ENCODE results near the gene MAGEA12.
"Not testable (repeated sequence)": the region's sequence is repeated elsewhere in the genome, so short reads cannot be mapped to it uniquely, and the experiment has no call there.

MAGEA12 gene

DNA sequence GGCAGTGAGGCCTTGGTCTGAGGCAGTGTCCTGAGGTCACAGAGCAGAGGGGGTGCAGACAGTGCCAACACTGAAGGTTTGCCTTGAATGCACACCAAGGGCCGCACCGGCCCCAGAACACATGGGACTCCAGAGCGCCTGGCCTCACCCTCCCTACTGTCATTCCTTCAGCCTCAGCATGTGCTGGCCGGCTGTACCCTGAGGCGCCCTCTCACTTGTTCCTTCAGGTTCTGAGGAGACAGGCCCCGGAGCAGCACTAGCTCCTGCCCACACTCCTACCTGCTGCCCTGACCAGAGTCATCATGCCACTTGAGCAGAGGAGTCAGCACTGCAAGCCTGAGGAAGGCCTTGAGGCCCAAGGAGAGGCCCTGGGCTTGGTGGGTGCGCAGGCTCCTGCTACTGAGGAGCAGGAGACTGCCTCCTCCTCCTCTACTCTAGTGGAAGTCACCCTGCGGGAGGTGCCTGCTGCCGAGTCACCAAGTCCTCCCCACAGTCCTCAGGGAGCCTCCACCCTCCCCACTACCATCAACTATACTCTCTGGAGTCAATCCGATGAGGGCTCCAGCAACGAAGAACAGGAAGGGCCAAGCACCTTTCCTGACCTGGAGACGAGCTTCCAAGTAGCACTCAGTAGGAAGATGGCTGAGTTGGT is 2.4 kb downstream of the MAGEA12 start:
- Histone ChIP-seq H3K27me3 (replicated peaks; ENCODE audit: insufficient read depth, low read length) (no peaks in the 10 kb centered on the region), H3K27ac (ENCODE audit: low read length) (no peak overlapping the region), H3K4me2 (ENCODE audit: low read depth, low read length) (no peak overlapping the region), H3K9ac (ENCODE audit: low read length) (no peak overlapping the region), H2AFZ (ENCODE audit: low read length) (no peak overlapping the region), H3K9me2 (replicated peaks; ENCODE audit: insufficient read depth, low read length) (no peaks in the 10 kb centered on the region), H4K20me1 (ENCODE audit: insufficient read depth, low read length) (no peaks in the 10 kb centered on the region), H3K4me3 (ENCODE audit: low read length) (no peak overlapping the region), H3K9me3 (replicated peaks; ENCODE audit: insufficient read depth, low read length) (no peaks in the 10 kb centered on the region), H3K4me1 (ENCODE audit: low read length) (no peaks in the 10 kb centered on the region), H3F3A (ENCODE audit: insufficient read depth, low read length) (no peaks in the 10 kb centered on the region), H3K36me3 (replicated peaks; ENCODE audit: insufficient read depth, low read length) (no peaks in the 10 kb centered on the region), H3K79me2 (ENCODE audit: low read length) (no peaks in the 10 kb centered on the region)
- TF ChIP-seq, protein P1, sequence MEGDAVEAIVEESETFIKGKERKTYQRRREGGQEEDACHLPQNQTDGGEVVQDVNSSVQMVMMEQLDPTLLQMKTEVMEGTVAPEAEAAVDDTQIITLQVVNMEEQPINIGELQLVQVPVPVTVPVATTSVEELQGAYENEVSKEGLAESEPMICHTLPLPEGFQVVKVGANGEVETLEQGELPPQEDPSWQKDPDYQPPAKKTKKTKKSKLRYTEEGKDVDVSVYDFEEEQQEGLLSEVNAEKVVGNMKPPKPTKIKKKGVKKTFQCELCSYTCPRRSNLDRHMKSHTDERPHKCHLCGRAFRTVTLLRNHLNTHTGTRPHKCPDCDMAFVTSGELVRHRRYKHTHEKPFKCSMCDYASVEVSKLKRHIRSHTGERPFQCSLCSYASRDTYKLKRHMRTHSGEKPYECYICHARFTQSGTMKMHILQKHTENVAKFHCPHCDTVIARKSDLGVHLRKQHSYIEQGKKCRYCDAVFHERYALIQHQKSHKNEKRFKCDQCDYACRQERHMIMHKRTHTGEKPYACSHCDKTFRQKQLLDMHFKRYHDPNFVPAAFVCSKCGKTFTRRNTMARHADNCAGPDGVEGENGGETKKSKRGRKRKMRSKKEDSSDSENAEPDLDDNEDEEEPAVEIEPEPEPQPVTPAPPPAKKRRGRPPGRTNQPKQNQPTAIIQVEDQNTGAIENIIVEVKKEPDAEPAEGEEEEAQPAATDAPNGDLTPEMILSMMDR (IDR thresholded peaks at IDR 0.05; ENCODE audit: low read length), result no peak
- TF ChIP-seq EZH2phosphoT487 (IDR thresholded peaks at IDR 0.05; ENCODE audit: low read length) (no peak), EZH2 (optimal IDR thresholded peaks at IDR 0.05; ENCODE audit: low read depth, low read length) (no peak)
- peak; percentile 4 for DNase-seq

- H3F3A ChIP-seq (ENCODE audit: insufficient read depth, low read length); H3K27me3 ChIP-seq (replicated peaks; ENCODE audit: insufficient read depth, low read length); H3K4me1 ChIP-seq (ENCODE audit: low read length); H3K4me3 ChIP-seq (ENCODE audit: low read length); H3K27ac ChIP-seq (ENCODE audit: low read length); H3K9me2 ChIP-seq (replicated peaks; ENCODE audit: insufficient read depth, low read length); H3K9me3 ChIP-seq (replicated peaks; ENCODE audit: insufficient read depth, low read length); H3K9ac ChIP-seq (ENCODE audit: low read length); H3K36me3 ChIP-seq (replicated peaks; ENCODE audit: insufficient read depth, low read length); H4K20me1 ChIP-seq (ENCODE audit: insufficient read depth, low read length); H3K79me2 ChIP-seq (ENCODE audit: low read length); H2AFZ ChIP-seq (ENCODE audit: low read length); H3K4me2 ChIP-seq (ENCODE audit: low read depth, low read length); DNase-seq: not testable (repeated sequence)
These were observed 3.0 kb downstream of the MAGEA12 start for GRCh38 chrX:152736528-152736927.

DNA sequence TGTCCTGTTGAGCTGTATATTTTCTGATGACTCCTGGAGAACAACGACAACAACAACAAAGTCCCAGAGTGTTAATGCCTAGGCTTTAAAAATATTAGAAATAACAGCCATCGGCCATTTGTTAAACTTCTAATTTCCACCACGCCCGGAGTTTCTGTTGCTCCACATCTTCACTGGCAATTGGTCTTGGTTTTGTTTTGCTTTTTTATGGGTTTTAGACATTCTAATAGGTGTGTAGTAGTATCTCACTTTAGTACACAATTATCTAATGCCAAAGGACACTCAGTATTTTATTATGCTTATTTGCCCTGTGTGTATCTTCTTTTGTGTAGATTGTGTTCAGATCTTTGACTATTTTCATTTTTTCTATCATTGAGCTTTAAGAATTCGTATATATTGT is 5.0 kb downstream of the MAGEA12 start:
- TF ChIP-seq EZH2phosphoT487 (IDR thresholded peaks at IDR 0.05; ENCODE audit: low read length) (no peak), EZH2 (optimal IDR thresholded peaks at IDR 0.05; ENCODE audit: low read depth, low read length) (no peak)
- TF ChIP-seq, protein P1 (IDR thresholded peaks at IDR 0.05; ENCODE audit: low read length), result no peak
- no peaks in the 10 kb centered on the region for H3K4me1 ChIP-seq (ENCODE audit: low read length)

GRCh38 chrX:152753686-152754650 is 20.4 kb downstream of the MAGEA12 start, which contains the start of gene MAGEA2:
TSS of gene MAGEA2 (minus strand) at chrX:152753842. CDS start at chrX:152751363, 2,479 bp downstream.
- H3K4me1 ChIP-seq (ENCODE audit: low read length); H2AFZ ChIP-seq (ENCODE audit: low read length); H3K9me3 ChIP-seq (replicated peaks; ENCODE audit: insufficient read depth, low read length); H3K36me3 ChIP-seq (replicated peaks; ENCODE audit: insufficient read depth, low read length); H3K4me2 ChIP-seq (ENCODE audit: low read depth, low read length); H3K4me3 ChIP-seq (ENCODE audit: low read length); H4K20me1 ChIP-seq (ENCODE audit: insufficient read depth, low read length); H3F3A ChIP-seq (ENCODE audit: insufficient read depth, low read length); DNase-seq; H3K79me2 ChIP-seq (ENCODE audit: low read length); H3K27me3 ChIP-seq (replicated peaks; ENCODE audit: insufficient read depth, low read length); H3K9ac ChIP-seq (ENCODE audit: low read length); H3K9me2 ChIP-seq (replicated peaks; ENCODE audit: insufficient read depth, low read length); H3K27ac ChIP-seq (ENCODE audit: low read length): not testable (repeated sequence)

More for the DNA sequence above, 5.0 kb downstream of the MAGEA12 start:
- Histone ChIP-seq H3K4me2 (ENCODE audit: low read depth, low read length) (no peak overlapping the region), H2AFZ (ENCODE audit: low read length) (no peak overlapping the region), H3K36me3 (replicated peaks; ENCODE audit: insufficient read depth, low read length) (no peaks in the 10 kb centered on the region), H3K9me2 (replicated peaks; ENCODE audit: insufficient read depth, low read length) (no peaks in the 10 kb centered on the region), H3K27me3 (replicated peaks; ENCODE audit: insufficient read depth, low read length) (no peaks in the 10 kb centered on the region), H3K4me3 (ENCODE audit: low read length) (no peak overlapping the region), H3F3A (ENCODE audit: insufficient read depth, low read length) (no peaks in the 10 kb centered on the region), H4K20me1 (ENCODE audit: insufficient read depth, low read length) (no peaks in the 10 kb centered on the region), H3K27ac (ENCODE audit: low read length) (no peak overlapping the region), H3K79me2 (ENCODE audit: low read length) (no peaks in the 10 kb centered on the region), H3K9me3 (replicated peaks; ENCODE audit: insufficient read depth, low read length) (no peaks in the 10 kb centered on the region), H3K9ac (ENCODE audit: low read length) (no peak overlapping the region)
- DNase-seq, result no peak

GRCh38 chrX:152754871-152755270 is 21.3 kb downstream of the MAGEA12 start:
- not testable (repeated sequence) for DNase-seq; H3K27me3 ChIP-seq (replicated peaks; ENCODE audit: insufficient read depth, low read length); H3K4me3 ChIP-seq (ENCODE audit: low read length); H3K9ac ChIP-seq (ENCODE audit: low read length); H3K27ac ChIP-seq (ENCODE audit: low read length); H3K79me2 ChIP-seq (ENCODE audit: low read length); H3K4me2 ChIP-seq (ENCODE audit: low read depth, low read length); H4K20me1 ChIP-seq (ENCODE audit: insufficient read depth, low read length); H3K9me2 ChIP-seq (replicated peaks; ENCODE audit: insufficient read depth, low read length); H3K9me3 ChIP-seq (replicated peaks; ENCODE audit: insufficient read depth, low read length); H3K36me3 ChIP-seq (replicated peaks; ENCODE audit: insufficient read depth, low read length); H2AFZ ChIP-seq (ENCODE audit: low read length); H3K4me1 ChIP-seq (ENCODE audit: low read length); H3F3A ChIP-seq (ENCODE audit: insufficient read depth, low read length)

DNA sequence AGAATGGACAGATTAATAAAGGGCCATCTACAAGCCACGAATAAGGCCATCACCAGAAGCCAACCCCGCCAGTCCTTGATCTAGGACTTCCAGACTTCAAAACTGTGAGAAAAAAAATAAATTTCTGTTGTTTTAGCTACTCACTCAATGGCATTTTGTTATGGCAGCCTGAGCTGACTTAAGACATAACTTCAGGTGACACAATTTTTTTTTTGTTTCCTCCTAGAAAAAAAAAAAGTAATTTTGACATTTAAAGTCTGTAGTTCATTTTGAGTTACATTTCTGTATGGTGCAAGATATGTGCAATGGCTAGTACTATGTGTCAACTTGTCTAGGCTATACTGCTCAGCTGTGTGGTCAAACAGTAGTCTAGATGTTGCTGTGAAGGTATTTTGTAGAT is 25.4 kb downstream of the MAGEA12 start, which contains the start of gene CSAG3:
Gene CSAG3 (plus strand): TSS at position 301 of the 400 bp plus-strand sequence.
- H3K9me3 ChIP-seq (replicated peaks; ENCODE audit: insufficient read depth, low read length); H3K9me2 ChIP-seq (replicated peaks; ENCODE audit: insufficient read depth, low read length); H3F3A ChIP-seq (ENCODE audit: insufficient read depth, low read length); H3K9ac ChIP-seq (ENCODE audit: low read length); H3K36me3 ChIP-seq (replicated peaks; ENCODE audit: insufficient read depth, low read length); DNase-seq; H3K4me3 ChIP-seq (ENCODE audit: low read length); H3K27ac ChIP-seq (ENCODE audit: low read length); H3K27me3 ChIP-seq (replicated peaks; ENCODE audit: insufficient read depth, low read length); H2AFZ ChIP-seq (ENCODE audit: low read length); H4K20me1 ChIP-seq (ENCODE audit: insufficient read depth, low read length); H3K4me1 ChIP-seq (ENCODE audit: low read length); H3K4me2 ChIP-seq (ENCODE audit: low read depth, low read length); H3K79me2 ChIP-seq (ENCODE audit: low read length): not testable (repeated sequence)

All from MM.1S (cell line).